Stimulated activated CD8-positive, alpha-beta memory T cell treated with anti-CD3 and anti-CD28 coated beads, Interleukin-4, amount 100 ng/mL, for 4 hours (primary cell): ENCODE measurements around the gene IRF1.
"Not testable (repeated sequence)": the region's sequence is repeated elsewhere in the genome, so short reads cannot be mapped to it uniquely, and the experiment has no call there.

Experiments
- DNase-seq, 2 donors: peaks; one replicate each; pipeline ENCODE4 v3.0.0-alpha.2; 2020; ENCODE audit warnings: low read depth in 2 of 2, low spot score in 1 of 2

IRF1 gene

DNA sequence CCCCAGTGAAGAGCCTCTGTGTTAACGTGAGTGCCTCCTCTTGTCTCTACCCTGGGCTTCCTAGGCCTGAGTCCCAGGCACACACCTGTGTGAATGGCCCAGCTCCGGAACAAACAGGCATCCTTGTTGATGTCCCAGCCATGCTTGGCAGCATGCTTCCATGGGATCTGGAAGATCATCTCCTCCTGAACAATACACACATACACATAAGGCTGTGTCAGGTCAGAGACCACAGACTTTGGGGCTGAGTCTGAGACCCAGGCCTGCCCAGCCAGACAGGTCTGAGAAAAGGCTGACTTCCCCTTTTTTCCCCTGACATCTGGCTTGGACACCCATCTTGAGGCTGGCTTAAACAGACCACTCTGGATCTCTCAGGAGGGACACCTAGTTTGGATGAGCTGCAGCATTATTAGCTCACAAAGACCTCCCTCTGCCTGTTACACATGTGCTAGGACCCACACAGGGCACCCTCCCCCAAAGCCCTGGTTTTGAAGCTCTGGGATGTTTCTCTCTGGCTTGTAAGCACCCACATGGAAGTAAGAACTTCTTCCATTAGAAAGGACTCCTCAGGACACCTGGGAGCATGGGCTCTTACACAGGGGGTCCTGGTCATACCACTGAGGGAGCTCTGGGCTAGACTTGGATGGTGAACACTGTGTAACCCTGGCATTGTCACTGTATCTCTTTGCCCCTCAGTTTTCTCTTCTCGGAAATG lies 2.6 kb downstream of the IRF1 start:
- DNase-seq, result no peak

- no peak for DNase-seq
Measured at GRCh38 chr5:132487095-132487428, 3.5 kb downstream of the IRF1 start.

DNA sequence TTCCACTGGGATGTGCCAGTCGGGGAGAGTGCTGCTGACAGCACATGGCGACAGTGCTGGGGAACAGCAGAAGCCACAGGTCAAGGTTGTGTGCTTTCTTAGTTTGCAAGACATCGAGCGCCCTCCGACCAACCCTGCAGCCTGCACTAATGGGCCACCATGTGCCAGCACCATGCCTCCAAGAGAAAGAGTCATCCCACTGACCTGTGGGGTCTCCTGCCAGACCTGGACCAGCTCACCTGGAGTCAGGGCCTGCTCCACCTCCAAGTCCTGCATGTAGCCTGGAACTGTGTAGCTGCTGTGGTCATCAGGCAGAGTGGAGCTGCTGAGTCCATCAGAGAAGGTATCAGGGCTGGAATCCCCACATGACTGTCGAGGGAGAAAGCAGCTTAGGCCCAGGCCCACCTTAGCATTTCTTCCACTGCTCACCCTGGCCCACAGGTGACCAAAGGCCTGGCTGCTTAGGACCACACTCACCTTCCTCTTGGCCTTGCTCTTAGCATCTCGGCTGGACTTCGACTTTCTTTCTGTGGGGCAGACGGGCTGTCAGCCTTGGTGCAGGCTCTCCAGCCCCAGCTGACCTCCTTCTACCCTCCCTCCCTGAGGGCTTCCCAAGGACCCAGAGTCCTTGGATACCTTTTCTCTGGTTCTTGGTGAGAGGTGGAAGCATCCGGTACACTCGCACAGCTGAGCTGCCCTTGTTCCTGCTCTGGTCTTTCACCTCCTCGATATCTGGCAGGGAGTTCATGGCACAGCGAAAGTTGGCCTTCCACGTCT lies 4.1 kb downstream of the IRF1 start:
- no peak for DNase-seq

- DNase-seq, result no peak
Measured at GRCh38 chr5:132485641-132486317, 4.8 kb downstream of the IRF1 start.

DNA sequence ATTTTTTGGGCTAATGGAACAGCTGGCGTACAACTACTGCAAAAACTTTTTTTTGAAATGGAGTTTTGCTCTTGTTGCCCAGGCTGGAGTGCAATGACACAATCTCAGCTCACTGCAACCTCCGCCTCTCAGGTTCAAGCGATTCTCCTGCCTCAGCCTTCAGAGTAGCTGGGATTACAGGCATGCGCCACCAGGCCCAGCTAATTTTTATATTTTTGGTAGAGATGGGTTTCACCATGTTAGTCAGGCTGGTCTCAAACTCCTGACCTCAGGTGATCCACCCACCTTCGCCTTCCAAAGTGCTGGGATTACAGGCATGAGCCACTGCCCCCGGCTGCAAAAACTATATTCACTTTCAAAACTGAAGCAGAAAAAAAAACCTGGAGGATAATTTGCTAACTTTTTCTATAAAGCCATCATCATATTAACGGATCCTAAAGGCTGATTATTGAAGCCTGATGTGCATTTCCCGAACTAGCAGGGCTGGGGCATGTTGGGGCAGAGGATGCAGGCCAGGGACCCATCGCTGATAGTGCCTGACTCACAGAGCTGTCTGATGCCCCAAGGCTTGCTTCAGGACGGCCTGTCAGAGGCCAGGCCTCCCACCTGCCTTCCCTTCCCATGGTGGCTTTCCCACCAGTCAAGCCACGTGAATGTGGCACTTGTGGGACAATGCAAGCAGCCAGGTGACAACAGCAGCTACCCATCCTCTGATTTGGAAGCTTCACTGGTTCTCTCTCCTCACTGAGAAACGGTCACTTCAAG lies 5.5 kb downstream of the IRF1 start:
- DNase-seq, result not testable (repeated sequence)

GRCh38 chr5:132484391-132484725 lies 6.2 kb downstream of the IRF1 start:
- DNase-seq, result no peak

GRCh38 chr5:132483661-132484390 lies 6.7 kb downstream of the IRF1 start:
- no peak for DNase-seq

GRCh38 chr5:132483101-132483500 lies 7.5 kb downstream of the IRF1 start:
- DNase-seq, result no peak

GRCh38 chr5:132481596-132482211 lies 8.9 kb downstream of the IRF1 start:
- DNase-seq, result no peak

DNA sequence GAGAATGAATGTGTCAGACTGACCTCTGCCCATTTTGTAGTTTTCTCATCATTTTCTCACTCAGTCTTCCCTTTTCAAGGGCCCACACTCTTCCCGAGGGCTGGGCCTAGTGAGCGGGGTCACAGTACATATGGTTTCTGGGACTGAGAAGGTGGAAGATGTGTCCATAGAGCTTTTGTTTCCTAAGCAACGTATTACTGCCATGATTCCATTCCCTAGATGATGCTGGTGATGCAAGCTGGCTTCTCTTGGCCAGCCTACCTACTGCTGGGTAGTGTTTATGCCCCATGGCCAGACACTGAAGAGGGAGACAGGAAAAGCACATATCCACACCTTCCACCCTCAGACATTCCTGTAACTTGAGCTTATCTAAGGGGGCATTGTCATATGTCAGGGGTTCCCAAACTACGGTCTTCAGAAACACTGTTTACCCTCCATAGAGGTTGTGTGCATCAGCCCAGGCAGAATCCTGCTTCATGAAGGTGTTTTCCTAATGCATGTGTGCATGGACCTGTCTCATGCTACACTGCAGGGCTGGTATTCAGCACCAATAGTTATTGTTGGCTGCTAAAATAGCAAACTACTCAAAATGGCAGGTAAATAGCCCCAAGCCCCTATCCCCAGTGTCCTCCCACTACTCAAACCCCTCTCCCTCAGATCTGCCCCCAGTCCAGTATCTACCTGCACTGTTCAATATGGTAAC lies 9.5 kb downstream of the IRF1 start:
- no peak for DNase-seq

DNA sequence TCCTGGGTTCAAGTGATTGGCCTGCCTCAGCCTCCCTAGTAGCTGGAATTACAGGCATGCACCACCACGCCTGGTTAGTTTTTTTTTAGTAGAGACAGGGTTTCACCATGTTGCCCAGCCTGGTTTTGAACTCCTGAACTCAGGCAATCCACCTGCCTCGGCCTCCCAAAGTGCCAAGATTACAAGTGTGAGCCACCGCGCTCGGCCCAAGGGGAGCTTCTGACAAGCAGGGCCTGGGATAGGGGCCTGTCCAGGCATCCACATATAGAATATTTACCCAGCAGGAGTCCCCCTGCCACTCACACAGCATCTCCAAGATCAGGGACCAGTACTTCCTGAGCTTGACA lies 10.1 kb downstream of the IRF1 start:
- DNase-seq, result no peak

DNA sequence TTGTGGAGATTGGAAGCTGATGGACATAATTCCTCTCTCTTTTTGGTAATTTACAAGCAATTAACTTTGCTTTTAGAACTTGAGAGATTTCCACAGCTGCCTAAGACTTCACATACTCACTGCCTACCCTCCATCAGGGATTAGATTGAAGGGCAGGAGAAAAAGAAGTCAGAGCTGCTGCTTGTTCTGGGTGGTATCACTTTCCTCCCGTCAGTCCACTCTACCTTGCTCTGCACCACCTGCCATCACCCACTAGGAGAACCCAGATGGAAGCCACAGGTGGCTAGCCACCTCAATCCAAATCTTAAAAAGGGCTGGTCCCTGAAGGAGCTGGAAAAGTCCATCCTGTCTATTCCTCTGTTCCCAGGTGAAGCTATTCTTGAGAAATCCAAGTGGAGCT lies 10.5 kb downstream of the IRF1 start:
- no peak for DNase-seq

DNA sequence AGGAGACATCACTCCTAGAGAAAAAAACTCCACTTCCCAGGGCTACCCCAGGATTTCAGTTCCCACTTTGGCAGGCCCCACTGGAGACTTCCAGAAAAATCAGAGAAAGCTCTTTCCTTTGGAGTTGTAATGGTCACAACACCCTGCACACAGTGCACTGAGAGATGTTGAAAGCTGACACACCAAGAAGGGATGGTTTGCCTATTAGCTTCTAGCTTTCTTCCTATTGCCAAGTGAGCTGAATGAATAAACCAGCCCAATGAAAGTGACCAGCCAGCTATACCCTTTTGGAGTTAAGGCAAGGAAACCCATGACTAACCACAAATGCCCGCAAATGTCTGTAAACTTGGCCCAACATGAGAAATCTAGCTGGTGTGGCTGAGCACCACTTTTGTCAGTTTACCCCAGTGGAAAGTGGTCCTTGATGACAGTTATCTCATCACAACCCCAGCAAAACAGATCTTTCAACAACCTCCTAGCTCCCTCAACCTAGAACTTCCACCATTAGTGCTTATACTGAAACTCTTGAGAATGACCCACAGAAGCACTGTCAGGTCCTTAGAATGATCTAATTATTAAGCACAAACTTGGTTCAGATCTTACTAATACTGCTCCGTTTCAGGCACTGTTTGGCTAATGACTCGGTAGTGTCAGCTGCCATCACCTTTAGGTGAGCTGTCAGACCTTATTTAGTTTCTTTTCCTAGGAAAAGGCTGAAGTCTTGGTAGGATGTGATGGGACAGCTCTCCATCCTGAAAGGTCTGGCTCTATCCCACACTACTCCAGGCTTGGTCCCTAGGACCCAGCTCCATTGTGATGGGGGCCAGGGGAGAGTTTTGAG lies 11.2 kb downstream of the IRF1 start:
- DNase-seq, result no peak

- DNase-seq, result no peak
Measured at GRCh38 chr5:132478366-132478871, 12.2 kb downstream of the IRF1 start.

DNA sequence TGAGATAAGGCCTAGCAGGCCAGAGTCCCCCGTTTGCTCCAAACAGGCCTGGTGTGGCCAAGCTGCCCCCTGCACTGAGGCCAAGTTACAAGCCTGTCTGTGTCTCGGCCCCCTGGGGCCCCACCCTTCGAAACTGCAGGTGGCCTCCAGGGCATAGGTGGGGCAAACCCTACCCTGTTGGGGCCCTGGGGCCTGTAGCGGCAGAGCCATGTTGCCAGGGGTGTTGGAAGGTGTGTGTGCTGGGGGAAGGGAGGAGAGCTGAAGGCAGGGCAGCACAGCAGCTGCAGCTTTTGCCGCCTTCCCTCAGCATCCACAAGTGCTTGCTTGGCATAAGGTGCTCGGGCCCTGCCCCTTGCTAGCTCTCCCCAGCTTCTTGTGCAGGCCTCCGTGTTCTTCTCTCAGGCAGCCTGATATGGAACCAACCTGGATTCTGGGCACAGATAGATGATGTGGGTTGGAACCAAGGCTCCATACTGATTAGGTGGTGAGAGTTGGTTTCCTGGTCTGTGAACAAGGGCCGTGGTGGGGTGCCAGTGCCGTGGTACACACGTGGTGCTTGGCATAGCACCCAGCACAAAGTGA lies 12.7 kb downstream of the IRF1 start:
- no peak for DNase-seq

DNA sequence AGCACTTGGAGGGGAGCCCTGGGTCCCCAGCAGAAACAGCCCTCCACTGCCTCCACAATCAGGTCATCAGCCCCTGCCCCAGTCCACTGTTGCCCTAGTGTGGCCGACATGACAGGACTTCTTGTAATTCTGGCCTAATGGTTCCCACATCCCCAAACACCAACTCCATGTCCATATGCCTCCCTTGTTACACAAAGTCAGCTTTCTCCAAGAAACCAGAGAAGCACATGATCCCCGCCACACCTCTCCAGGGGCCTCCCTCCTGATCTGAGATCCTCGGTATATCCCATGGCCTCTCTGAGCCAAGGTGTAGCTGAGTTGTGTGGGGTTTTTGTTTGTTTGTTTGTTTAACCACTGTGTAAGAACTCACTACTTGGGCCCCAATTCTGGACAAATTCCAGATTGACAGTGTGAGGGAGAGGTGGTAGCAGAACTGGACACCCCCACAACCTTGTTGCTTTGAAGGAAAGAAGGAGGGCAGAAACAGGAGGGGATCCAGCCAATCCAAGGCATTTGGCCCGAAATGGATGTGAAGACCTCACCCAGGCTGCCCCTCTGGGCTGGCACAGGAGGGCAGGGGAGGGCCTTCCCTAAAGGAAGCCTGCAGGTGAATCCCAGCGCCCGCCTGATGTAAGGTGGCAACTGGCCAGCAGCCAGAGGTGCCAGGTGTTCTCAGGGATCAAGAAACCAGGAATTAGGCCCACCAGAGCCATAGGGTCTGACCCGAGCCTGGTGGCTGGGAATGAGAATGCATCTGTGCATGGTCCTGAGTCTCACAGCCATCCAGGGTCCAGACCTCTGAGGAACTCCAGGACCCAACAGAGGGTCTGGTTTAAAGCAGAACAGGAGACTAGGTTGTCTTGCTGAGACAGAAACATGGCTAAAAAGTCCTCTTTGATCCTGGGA lies 13.4 kb downstream of the IRF1 start:
- DNase-seq, result no peak
